HepG2 (cell line): ENCODE data around the gene KCNMB4. TPM values are rescaled to one million over a fixed set of nuclear protein-coding genes. Genes with fewer than 3 reads are reported as not detected.

Source experiments
- ATAC-seq: fragments of 200-7000 bp; cut with Tn5 transposase; 3 replicates; pipeline ENCODE4 v1.9.1; 2020; ENCODE audit warnings: mild to moderate bottlenecking, moderate library complexity
- BruUV-seq: library from RNA; stranded (reverse); fragments of 400-500 nt; replicated peaks from 2 replicates; lab custom pipeline; 2021; lab: Mats Ljungman, UMichigan
- CTCF ChIA-PET: fragments of 300-600 bp; formaldehyde crosslinking; extraction: SDS; loops from one replicate; lab custom pipeline; 2021; ENCODE audit warnings: low total read pairs, inconsistent platforms, low intra/inter-chr PET ratio; lab: Yijun Ruan, JAX
- POLR2A ChIA-PET: fragments of 350-600 bp; sonication (Branson Sonifier 250); formaldehyde crosslinking; loops from one replicate; lab custom pipeline; 2020; ENCODE audit warnings: antibody characterized with exemption, inconsistent platforms; lab: Yijun Ruan, JAX
- DNase-seq: peaks from one replicate; pipeline ENCODE4 v3.0.0-alpha.2; 2015; ENCODE audit warnings: low spot score
- FAIRE-seq: peaks from 3 replicates; lab custom pipeline; 2011; peaks lifted over from hg19 to GRCh38; lab: Jason Lieb, UNC
- H2AFZ ChIP-seq: one replicate; pipeline ENCODE4 v1.6.1; 2011; ENCODE audit warnings: low read length, inconsistent platforms
- H3K27ac ChIP-seq: fragments of 300-600 bp; 3 replicates; pipeline ENCODE4 v1.8.0; 2011; ENCODE audit warnings: mixed run types, mild to moderate bottlenecking, mixed read lengths, low read length, inconsistent platforms; ENCODE audit not compliant: insufficient read depth; ENCODE audit errors: extremely low read length
- H3K27me3 ChIP-seq, 2 experiments: fragments of 200-600 bp in 1 of 2; 2 replicates in 1 of 2; 3 replicates in 1 of 2; pipeline versions ENCODE4 v1.6.0 to v1.8.0; 2011; ENCODE audit warnings: low read length in 2 of 2, mild to moderate bottlenecking in 2 of 2, moderate library complexity in 2 of 2, inconsistent platforms in 1 of 2; ENCODE audit not compliant: insufficient read depth in 2 of 2, control insufficient read depth in 1 of 2
- H3K36me3 ChIP-seq, 2 experiments: fragments of 200-600 bp in 1 of 2; replicated peaks in 1 of 2; 2 replicates in 1 of 2; 3 replicates in 1 of 2; pipeline versions ENCODE4 v1.5.1 to v1.8.0; 2011; ENCODE audit warnings: low read length in 2 of 2, inconsistent platforms in 1 of 2; ENCODE audit not compliant: insufficient read depth in 2 of 2, control insufficient read depth in 1 of 2
- H3K4me1 ChIP-seq: 2 replicates; pipeline ENCODE4 v1.5.1; 2012; ENCODE audit warnings: low read length, inconsistent platforms; ENCODE audit not compliant: insufficient read depth
- H3K4me2 ChIP-seq: 2 replicates; pipeline ENCODE4 v1.6.0; 2011; ENCODE audit warnings: low read depth, low read length, inconsistent platforms
- H3K4me3 ChIP-seq, 3 experiments: fragments of 200-600 bp in 1 of 3; sonication (generic), shearing (Covaris generic) in 1 of 3; replicated peaks in 1 of 3; 2 replicates each; pipeline ENCODE4 v1.5.1; 2011 to 2016; ENCODE audit warnings: low read length in 3 of 3, inconsistent platforms in 2 of 3, low read depth in 2 of 3, mild to moderate bottlenecking in 2 of 3, control low read depth in 1 of 3, mixed read lengths in 1 of 3; ENCODE audit not compliant: insufficient read depth in 1 of 3
- H3K79me2 ChIP-seq: one replicate; pipeline ENCODE4 v1.6.1; 2011; ENCODE audit warnings: low read length, inconsistent platforms; ENCODE audit not compliant: insufficient read depth
- H3K9ac ChIP-seq: 2 replicates; pipeline ENCODE4 v1.6.0; 2011; ENCODE audit warnings: mild to moderate bottlenecking, low read depth, low read length, inconsistent platforms; ENCODE audit not compliant: insufficient read depth
- H3K9me3 ChIP-seq: 2 replicates; pipeline ENCODE4 v1.5.1; 2012; ENCODE audit warnings: mild to moderate bottlenecking, low read length
- H4K20me1 ChIP-seq: 2 replicates; pipeline ENCODE4 v1.6.0; 2011; ENCODE audit warnings: inconsistent platforms, mild to moderate bottlenecking, low read length, moderate library complexity; ENCODE audit not compliant: insufficient read depth
- CEBPB ChIP-seq: IDR thresholded peaks from 2 replicates; pipeline ENCODE4 v1.6.1; 2011; ENCODE audit warnings: low read depth, low read length, improper control_type of control experiment, borderline replicate concordance
- ESRRA ChIP-seq: sonication (generic); formaldehyde crosslinking; IDR thresholded peaks from 2 replicates; pipeline ENCODE4 v1.5.1; 2020; ENCODE audit warnings: mild to moderate bottlenecking, low read depth, missing genetic modification reagents
- FOXP1 ChIP-seq, 2 experiments: fragments of 450-650 bp in 1 of 2; IDR thresholded peaks; 2 replicates each; pipeline ENCODE4 v1.6.1; 2017 to 2018; ENCODE audit warnings: antibody characterized with exemption in 1 of 2
- MAFF ChIP-seq: IDR thresholded peaks from 2 replicates; pipeline ENCODE4 v1.6.1; 2011; ENCODE audit warnings: low read depth, low read length, improper control_type of control experiment
- MAFK ChIP-seq, 2 experiments: IDR thresholded peaks in 1 of 2; conservative IDR thresholded peaks in 1 of 2; 2 replicates each; pipeline ENCODE4 v1.6.1; 2011; ENCODE audit warnings: improper control_type of control experiment in 2 of 2, low read length in 2 of 2
- ZNF264 ChIP-seq: sonication (generic); formaldehyde crosslinking; IDR thresholded peaks from 2 replicates; pipeline ENCODE4 v1.4.0; 2020; ENCODE audit warnings: missing genetic modification reagents
- ZNF563 ChIP-seq: sonication (generic); formaldehyde crosslinking; IDR thresholded peaks from 2 replicates; pipeline ENCODE4 v1.8.0; 2022; ENCODE audit warnings: mild to moderate bottlenecking, moderate library complexity, missing genetic modification reagents
- WGBS: methylation state at CpG from one replicate; pipeline ENCODE4 v1.1.6; 2017; ENCODE audit warnings: low lambda C conversion rate; 5-methylcytosine and 5-hydroxymethylcytosine counted together
- in situ Hi-C: cut with HindIII; loops from 2 replicates; pipeline ENCODE4 v1.10.0; 2017; ENCODE audit warnings: low pct_unique_long_range_greater_than_20kb; ENCODE audit not compliant: extremely low pct_ligation_motif_present
- intact Hi-C: fragments of 100-400 bp; cut with micrococcal nuclease; formaldehyde crosslinking; loops from one replicate; pipeline ENCODE4 v1.10.0; 2022; ENCODE audit not compliant: unreplicated experiment
- polyA plus RNA-seq, 8 experiments: library from polyadenylated mRNA; depleted of rRNA in 3 of 8; stranded (reverse) in 7 of 8; unstranded in 1 of 8; fragments of >200 nt; fragmentation: Illumina TruSeq in 4 of 8; extraction: Trizol in 4 of 8; gene quantifications; 2 replicates each; pipeline versions ENCODE4 v1.2.1 to v1.2.3, GENCODE V29; 2011 to 2016; ENCODE audit warnings: low read depth in 4 of 8, missing spikeins in 1 of 8, mixed read lengths in 1 of 8; ENCODE audit not compliant: insufficient read depth in 1 of 8
- total RNA-seq, 5 experiments: library from RNA; depleted of rRNA; stranded (reverse); fragments of >200 nt; fragmentation: Illumina TruSeq; extraction: Trizol; gene quantifications; 2 replicates each; pipeline ENCODE4 v1.2.3, GENCODE V29; 2016; ENCODE audit warnings: low read depth in 1 of 5
- TF ChIP-seq, protein P1 (sequence below): sonication (generic); formaldehyde crosslinking; IDR thresholded peaks from 2 replicates; pipeline ENCODE4 v1.4.0; 2020; ENCODE audit warnings: missing genetic modification reagents, borderline replicate concordance

The KCNMB4 gene
- total and polyA plus RNA-seq, 2 of the 13 experiments (the other 11 are each of a cell fraction or from before 2014, with no cell fraction given), result 0.67 to 0.84 TPM

GRCh38 chr12:70354787-70355186, 11.3 kb upstream of the KCNMB4 start:
- Histone ChIP-seq H3K4me2 (no peak overlapping the region), H3K27me3 (no peaks in the 10 kb centered on the region), H3K4me1 (no peaks in the 10 kb centered on the region), H3K36me3 (peaks cover 0 to 6% of the 10 kb centered on the region in 2 experiments; a peak in 1 of 5 replicates), H3K79me2 (no peaks in the 10 kb centered on the region), H3K9me3 (no peaks in the 10 kb centered on the region), H2AFZ (no peak overlapping the region), H4K20me1 (no peaks in the 10 kb centered on the region), H3K4me3 (no peak overlapping the region), H3K9ac (no peak overlapping the region), H3K27ac (no peak overlapping the region)
- ATAC-seq, result no peak
- CTCF ChIA-PET, result no interaction called here
- POLR2A ChIA-PET, result no interaction called here
- peak; percentile 36; the same call in 1 of the 2 replicates for TF ChIP-seq CEBPB
- no peak for TF ChIP-seq FOXP1 (IDR thresholded peaks at IDR 0.05)
- TF ChIP-seq FOXP1 (CRISPR knock-in tag; IDR thresholded peaks at IDR 0.05), result no peak
- TF ChIP-seq, protein P1, sequence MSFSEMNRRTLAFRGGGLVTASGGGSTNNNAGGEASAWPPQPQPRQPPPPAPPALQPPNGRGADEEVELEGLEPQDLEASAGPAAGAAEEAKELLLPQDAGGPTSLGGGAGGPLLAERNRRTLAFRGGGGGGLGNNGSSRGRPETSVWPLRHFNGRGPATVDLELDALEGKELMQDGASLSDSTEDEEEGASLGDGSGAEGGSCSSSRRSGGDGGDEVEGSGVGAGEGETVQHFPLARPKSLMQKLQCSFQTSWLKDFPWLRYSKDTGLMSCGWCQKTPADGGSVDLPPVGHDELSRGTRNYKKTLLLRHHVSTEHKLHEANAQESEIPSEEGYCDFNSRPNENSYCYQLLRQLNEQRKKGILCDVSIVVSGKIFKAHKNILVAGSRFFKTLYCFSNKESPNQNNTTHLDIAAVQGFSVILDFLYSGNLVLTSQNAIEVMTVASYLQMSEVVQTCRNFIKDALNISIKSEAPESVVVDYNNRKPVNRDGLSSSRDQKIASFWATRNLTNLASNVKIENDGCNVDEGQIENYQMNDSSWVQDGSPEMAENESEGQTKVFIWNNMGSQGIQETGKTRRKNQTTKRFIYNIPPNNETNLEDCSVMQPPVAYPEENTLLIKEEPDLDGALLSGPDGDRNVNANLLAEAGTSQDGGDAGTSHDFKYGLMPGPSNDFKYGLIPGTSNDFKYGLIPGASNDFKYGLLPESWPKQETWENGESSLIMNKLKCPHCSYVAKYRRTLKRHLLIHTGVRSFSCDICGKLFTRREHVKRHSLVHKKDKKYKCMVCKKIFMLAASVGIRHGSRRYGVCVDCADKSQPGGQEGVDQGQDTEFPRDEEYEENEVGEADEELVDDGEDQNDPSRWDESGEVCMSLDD (CRISPR knock-in tag), result no peak
- no peak for TF ChIP-seq ESRRA (CRISPR knock-in tag)
- no peak for TF ChIP-seq ZNF563 (CRISPR knock-in tag)
- FAIRE-seq, result no peak
- intact Hi-C loops (no loop called here), in situ Hi-C loops (loop anchor here (25.0 kb wide), 1 partner anchor 467 kb away; no protein-coding TSS in a partner anchor)
- no peak for DNase-seq
- BruUV-seq, result no TSS peak
- WGBS, result 94% methylated on average over 3 of the region's 3 CpGs

DNA sequence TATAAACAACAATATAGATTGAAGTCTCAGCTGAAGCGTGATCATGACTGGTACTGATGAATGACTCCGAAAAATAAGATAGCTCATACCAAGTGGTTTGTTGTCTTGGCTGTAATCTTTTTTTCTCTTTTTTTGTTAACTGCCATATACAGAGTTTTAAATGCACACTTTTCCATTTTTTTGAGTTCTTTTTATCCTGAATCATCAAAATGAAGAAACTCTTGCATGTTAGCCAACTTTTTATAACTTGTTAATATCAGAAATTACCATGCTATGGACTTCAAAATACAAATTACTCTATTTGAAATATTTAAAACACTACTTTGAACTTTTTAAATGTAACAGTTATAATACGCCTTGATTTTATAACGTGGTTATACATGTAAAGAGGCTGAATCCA, 10.1 kb upstream of the KCNMB4 start:
- DNase-seq, result no peak
- TF ChIP-seq ZNF264 (no peak), MAFK (conservative IDR thresholded peaks at IDR 0.05 in 1 of 2, IDR thresholded peaks at IDR 0.05 in 1 of 2; ENCODE audit: low read length in 2 of 2) (peak; percentile 8 to 41; a peak in 1 of 4 replicates), MAFF (peak; percentile 36; the same call in 1 of the 2 replicates)
- H3K9me3 ChIP-seq, result no peaks in the 10 kb centered on the region
- POLR2A ChIA-PET, result no interaction called here
- no peak overlapping the region for H2AFZ ChIP-seq
- intact Hi-C loops, result no loop called here
- H3K36me3 ChIP-seq, result peaks cover 0 to 6% of the 10 kb centered on the region in 2 experiments; a peak in 1 of 5 replicates
- ATAC-seq, result no peak
- H3K4me1 ChIP-seq, result no peaks in the 10 kb centered on the region
- BruUV-seq, result no TSS peak
- no peaks in the 10 kb centered on the region for H3K79me2 ChIP-seq
- no peaks in the 10 kb centered on the region for H4K20me1 ChIP-seq
- CTCF ChIA-PET, result no interaction called here
- no peak overlapping the region for H3K4me2 ChIP-seq
- H3K4me3 ChIP-seq, result no peak overlapping the region
- H3K27ac ChIP-seq, result no peak overlapping the region
- no peaks in the 10 kb centered on the region for H3K27me3 ChIP-seq
- in situ Hi-C loops, result loop anchor here (25.0 kb wide), 1 partner anchor 469 kb away; no protein-coding TSS in a partner anchor
- no peak for FAIRE-seq
- WGBS, result 98% methylated on average over 4 of the region's 4 CpGs
- H3K9ac ChIP-seq, result no peak overlapping the region
